HG02973 (cell line): Measurements from ENCODE around the gene FMR1.

Experiments
- ATAC-seq: cut with Tn5 transposase; IDR thresholded peaks from one replicate; pipeline ENCODE4 v1.9.1; 2021; ENCODE audit warnings: moderate library complexity; ENCODE audit not compliant: unreplicated experiment

Gene FMR1

DNA sequence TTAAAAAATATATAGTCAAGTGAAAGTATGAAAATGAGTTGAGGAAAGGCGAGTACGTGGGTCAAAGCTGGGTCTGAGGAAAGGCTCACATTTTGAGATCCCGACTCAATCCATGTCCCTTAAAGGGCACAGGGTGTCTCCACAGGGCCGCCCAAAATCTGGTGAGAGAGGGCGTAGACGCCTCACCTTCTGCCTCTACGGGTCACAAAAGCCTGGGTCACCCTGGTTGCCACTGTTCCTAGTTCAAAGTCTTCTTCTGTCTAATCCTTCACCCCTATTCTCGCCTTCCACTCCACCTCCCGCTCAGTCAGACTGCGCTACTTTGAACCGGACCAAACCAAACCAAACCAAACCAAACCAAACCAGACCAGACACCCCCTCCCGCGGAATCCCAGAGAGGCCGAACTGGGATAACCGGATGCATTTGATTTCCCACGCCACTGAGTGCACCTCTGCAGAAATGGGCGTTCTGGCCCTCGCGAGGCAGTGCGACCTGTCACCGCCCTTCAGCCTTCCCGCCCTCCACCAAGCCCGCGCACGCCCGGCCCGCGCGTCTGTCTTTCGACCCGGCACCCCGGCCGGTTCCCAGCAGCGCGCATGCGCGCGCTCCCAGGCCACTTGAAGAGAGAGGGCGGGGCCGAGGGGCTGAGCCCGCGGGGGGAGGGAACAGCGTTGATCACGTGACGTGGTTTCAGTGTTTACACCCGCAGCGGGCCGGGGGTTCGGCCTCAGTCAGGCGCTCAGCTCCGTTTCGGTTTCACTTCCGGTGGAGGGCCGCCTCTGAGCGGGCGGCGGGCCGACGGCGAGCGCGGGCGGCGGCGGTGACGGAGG lies at the start of gene FMR1:
Gene FMR1, plus strand, starts transcription at position 728 of the 831 bp plus-strand sequence. CDS start 261 bp downstream, outside the sequence.
- peak; percentile 89 for ATAC-seq

DNA sequence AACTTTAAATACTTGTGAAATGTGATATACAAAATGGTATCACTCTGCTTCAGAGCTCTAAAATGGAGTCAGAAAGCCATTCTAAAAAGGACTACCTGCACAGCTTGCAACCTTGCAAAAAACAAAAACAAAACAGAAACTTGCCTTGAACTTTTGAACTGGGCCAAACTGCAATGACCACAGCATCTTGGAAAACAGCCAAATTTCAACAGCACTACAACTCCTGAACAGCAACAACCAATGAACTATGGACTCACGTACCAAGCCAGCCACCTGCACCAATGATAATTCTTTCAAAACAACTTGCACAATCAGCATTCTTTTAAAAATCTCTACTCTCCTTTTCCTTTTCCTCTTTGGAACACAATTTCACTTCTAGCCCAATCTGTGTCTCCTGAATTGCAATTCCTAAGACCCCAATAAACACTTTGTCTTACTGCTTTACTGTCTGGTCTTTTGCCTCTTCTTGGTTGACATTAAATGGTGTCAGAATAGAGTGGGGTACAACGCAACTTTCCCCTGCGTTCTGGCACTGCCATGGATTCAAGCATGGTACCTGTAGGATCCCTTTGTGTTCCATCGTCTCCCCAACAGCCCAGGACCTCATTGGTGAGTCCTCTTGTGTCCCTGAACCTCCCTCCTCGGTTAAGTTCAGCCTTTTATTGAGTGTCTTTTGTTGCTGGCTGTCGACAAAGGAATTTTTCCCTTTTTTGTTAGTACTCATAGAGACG lies 35.7 kb upstream of the FMR1 start:
- ATAC-seq, result peak; percentile 98

DNA sequence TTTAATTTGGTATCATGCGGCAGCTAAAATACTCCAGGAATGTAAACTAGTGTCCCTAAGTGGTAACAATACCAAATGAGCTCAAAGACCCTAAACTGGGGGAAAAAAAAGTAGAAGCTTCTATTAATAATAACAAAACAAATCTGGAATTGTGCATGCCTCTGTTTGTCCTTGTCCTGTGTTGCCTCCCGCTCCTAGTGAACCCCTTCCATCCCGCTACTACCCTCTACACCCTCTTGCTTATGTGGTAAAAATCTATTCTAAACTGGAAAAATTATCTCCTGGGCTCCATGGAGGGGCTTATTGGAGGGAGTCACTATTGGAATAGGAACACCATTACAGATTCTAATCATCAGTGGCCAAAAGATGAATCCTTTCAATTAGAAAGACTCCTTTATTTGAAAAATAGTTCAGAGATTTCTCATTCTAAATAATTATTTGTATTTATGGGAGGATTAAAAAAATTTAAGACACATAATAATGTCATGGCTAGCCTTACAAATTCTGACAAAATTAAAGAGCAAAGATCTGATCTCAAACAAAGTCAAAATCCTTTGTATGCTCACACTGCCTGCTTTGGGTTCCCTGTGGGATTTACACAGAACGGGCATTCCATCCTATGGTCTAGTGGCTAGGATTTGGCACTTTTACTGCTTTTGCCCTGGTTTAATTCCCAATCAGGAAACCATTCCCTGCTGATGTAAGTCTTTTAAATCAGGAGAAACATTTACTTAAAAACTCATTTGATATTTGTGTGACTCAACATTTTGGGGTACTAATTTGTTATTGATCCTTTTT lies 34.7 kb upstream of the FMR1 start:
- ATAC-seq, result no peak

DNA sequence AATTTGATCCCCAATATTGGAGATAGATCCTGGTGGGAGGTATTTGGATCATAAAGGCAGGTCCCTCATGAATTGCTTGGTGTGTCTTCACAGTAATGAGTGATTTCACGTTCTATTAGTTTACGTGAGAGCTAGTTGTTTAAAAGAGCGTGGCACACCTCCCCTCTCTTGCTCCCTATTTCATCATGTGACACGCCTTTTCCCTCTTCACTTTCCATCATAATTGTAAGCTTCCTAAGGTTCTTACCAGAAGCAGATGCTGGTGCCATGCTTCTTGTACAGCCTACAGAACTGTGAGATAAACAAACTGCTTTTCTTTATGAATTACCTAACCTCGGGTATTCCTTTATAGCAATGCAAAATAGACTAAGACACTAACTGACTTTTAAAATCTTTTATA lies 34.0 kb upstream of the FMR1 start:
- ATAC-seq, result no peak

DNA sequence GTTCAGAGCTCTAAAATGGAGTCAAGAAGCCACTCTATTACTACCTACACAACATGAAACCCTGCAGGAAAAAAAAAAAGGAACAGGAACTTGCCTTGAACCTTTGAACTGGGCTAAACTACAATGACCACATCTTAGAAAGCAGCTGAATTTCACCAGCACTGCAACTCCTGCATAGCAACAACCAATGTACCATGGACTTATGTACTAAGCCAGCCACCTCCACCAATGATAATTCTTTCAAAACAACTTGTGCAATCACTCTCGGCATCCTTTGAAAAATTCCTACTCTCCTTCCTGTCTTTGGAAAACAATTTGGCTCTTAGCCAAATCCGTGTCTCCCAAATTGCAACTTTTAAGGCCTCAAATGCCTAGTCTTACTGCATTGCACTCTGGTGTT lies 26.8 kb upstream of the FMR1 start:
- ATAC-seq, result no peak

DNA sequence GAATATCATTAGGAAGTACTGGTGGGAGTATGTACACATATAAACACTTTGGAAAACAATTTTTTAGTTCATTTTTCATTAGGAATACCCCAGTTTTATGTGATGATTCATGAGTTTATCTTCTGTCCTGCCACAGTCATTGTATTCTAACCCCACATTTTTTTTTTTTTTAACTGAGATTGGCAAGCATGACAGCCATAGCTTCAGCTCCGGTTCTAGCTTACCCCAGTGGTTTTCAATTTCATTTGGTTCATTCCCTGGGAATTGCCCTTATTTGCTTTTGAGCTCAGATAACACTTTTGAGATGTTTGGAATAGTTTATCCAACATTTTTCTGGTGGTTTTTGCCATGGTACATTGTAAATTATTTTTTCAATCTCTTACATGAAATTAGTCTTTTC lies 21.0 kb upstream of the FMR1 start:
- no peak for ATAC-seq

DNA sequence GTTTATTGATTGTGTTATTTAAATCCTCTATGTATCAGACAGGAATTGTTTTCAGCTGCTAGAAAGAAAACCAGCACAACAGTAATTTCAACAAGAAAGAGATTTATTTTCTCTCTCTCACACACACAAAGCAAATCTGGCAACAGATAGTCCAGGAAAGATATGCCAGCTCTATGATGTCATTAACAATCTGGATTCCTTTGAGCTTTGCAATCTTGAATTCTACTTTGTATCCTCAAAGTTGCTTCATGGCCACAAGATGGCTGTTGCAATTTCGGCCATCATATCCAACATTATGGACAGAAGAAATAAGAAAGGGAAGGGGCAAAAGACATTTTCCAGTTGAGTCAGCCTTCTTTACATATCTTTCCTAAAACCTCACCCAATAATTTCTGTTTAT lies 19.8 kb upstream of the FMR1 start:
- ATAC-seq, result no peak

DNA sequence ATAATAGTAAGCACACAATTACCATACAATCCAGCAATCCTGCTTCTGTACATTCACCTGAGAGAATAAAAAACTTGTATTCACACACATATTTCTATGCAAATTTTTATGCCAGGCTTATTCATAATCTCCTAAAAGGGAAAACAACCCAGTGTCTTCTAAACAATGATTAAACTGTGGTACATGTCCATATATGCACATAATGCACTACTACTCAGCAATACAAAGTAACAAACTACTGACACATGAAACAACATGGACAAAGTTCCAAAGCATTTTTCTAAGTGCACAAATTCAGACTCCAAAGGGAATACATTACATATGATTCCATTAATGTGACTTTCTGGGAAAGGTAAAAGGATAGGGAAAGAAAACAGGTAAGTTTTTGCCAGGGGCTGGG lies 18.0 kb upstream of the FMR1 start:
- no peak for ATAC-seq

DNA sequence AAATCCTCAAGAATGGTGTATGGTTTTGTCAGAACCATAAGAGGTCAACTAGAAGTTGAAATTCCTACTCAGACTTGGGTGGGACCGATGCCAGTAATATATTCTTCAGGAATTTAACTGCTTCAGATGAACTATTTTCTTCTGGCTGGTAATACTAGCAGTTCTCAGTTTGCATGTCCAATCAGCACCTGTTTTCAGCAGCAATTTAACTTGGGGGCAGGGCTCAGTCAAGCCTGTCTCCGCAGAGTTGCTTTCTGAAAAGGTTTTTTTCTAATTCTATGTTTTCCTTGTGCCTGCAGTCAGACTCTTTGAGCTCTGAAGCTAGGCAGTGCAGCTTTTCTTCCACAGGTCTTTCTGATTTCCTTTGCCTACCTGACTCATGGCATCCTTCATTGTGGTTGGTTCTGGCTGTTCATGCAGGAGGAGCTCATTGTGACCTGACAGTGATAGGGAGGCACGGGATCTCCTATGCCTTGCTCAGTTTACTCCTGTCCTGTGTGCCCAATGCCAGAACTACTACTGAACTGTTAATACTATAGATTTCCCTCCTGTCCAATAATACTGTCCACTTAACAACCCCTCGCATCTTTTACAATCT lies 17.3 kb upstream of the FMR1 start:
- no peak for ATAC-seq

DNA sequence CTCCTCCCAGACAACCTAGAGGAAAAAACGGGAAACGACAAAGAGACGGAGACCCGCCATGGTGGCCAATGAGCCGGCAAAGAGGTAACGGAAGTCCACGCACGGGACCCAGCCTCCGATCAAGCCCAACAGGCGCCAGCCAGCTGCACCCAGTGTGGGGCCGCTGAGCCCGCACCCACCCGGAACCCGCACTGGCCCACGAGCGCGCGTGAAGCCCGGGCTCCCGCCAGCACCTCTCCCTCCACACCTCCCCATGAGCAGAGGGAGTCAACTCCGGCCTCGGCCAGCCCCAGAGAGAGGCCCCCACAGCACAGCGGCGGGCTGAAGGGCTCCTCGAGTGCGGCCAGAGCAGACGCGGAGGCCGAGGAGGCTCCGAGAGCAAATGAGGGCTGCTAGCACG lies 14.6 kb upstream of the FMR1 start:
- ATAC-seq, result no peak

DNA sequence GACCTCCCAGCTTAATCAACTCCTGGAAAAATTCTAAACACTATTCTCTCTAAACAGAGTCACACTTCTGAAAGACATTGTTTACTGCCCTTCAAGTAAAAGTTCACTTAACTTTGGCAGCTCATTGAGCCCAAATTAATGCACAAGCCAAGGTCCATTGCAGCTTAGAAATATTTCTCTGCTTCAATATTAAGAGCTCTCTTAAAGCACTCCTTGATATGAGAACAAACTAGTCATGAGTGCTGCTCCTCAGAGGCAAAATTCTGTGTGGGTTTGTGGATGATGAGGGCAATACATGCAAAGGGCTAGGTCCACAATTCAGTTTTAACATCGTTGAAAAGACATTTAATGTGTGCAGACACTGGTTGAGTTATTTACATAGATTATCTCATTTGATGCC lies 12.8 kb upstream of the FMR1 start:
- ATAC-seq, result no peak

DNA sequence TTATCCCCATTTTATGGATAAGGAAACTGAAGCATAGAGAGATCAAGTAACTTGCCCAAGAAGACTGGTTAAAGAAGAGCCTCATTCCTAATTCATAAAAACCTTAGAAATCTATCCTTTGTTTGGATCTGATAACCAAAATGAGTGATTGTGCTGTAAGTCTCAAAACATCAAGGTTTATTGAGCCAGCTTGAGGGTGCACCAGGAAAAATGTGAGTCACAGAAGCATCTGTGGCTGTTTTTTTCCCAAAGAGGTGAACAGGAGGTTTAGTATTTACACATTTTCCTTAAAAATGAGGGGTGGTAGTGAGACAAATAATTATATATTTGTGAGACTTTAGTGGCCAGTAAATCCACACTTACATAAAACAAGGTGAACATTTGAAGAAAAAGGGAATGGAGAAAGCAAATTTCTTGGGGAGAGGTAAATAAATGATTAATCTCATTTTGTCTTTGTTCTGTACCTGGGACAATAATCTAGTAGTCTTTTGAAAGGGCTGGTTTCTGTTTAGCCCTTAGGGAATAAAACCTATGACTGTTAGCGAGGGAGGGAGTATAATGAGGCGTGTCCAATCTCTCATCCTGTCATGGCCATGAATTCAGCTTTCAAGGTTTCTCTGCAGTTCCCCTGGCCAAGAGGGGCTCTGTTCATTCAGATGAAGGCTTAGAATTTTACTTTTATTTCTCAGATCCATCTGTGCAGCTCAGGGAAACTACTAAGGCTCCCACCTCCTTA lies 12.2 kb upstream of the FMR1 start:
- peak; percentile 95 for ATAC-seq

DNA sequence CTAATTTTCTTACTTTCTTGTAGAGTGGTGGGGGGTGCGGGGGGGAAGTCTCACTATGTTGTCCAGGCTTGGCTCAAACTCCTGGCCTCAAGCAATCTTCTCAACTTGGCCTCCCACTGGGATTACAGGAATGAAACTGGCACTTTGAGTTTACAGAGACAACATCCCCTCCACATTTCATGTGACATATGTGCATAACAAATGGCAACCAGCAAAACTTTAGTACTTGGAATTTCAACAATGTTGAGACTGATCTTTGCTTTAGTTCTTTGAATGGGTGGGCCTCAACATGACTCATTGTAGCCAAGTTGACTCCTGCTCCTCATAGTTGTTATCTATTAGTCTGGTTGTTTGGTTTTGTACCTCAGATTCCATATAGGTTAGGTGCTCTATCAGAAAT lies 11.4 kb upstream of the FMR1 start:
- no peak for ATAC-seq

DNA sequence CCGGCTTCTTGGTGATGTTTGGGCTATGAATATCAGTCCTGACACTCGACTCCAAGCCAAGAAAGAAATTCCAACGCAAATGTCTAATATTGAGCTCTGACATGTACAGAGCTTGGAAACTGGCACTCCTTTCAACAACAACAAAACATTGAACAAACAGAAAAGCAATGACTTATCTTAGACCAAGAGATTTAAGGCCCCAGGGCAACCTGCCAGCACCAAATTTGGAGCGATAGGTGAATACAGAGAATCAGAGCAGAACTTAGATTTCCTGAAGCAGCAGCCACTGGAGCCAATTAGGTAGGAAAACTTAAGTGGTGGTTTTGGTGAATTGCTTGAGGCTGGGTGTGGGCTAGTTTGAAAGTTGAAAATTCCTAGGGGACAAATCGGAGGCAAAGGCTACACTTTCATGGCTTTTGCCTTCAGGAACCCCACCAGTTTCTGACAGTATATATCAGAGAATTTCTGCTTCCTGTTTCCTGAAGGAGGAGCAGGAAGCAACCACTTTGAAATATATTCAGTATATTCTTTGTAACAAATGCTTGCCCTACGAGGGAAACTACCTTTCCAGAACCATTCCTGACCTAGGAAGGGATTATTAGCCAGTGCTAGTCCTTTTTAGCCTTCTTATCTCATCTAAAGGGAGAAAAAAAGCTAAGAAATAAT lies 10.1 kb upstream of the FMR1 start:
- ATAC-seq, result no peak

DNA sequence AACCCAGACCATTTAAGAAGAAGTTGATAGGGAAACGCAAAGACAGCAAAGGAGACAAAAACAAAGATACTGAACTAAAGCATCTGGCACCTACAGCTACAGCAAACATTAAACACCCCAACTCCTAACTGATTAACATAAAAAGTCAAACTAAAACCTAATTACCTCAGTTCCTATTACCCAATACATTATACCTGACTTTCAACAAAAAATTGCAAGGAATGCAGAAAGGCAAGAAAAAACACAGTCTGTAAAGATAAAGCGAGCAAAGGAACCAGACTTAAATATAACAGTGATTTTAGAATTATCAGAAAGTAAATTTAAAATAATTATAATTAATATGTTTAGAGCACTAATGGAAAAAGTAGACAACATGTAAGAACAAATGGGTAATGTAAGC lies 9.4 kb upstream of the FMR1 start:
- ATAC-seq, result no peak

DNA sequence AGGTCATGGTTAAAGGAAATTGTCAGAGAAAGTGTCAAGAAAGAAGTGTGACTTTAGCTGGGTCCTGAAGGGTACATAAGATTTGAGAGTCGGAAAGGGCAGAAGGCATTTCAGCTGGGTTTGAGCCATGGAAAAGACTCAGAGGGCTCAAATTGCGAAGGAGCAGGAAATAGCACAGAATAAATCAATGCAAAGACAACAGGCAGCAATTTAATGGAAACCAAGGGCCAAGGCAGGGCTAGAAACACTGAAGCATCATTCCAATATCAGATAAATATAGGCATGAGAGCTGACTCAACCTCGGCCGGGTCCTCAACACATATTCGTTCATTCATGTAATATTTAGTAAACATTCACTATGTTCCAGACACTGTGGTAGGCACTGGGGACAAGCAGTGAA lies 3.6 kb upstream of the FMR1 start:
- no peak for ATAC-seq

DNA sequence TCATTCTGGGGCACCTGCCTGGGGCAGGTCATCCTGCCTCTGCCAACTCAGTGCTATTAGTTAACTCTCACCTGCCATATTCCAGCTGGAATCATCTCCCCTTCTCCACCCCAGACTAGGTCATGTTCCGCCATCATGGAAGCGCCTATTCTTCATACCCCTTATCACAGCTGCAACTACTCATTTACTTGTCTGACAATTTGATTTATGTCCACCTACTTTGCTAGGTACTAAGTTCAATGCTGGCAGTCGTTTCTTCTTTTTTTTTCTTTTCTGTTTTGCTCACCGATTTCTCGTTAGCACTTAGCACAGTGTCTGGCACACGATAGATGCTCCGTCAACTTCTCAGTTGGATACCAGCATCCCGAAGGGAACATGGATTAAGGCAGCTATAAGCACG lies 1.1 kb upstream of the FMR1 start:
- ATAC-seq, result no peak

DNA sequence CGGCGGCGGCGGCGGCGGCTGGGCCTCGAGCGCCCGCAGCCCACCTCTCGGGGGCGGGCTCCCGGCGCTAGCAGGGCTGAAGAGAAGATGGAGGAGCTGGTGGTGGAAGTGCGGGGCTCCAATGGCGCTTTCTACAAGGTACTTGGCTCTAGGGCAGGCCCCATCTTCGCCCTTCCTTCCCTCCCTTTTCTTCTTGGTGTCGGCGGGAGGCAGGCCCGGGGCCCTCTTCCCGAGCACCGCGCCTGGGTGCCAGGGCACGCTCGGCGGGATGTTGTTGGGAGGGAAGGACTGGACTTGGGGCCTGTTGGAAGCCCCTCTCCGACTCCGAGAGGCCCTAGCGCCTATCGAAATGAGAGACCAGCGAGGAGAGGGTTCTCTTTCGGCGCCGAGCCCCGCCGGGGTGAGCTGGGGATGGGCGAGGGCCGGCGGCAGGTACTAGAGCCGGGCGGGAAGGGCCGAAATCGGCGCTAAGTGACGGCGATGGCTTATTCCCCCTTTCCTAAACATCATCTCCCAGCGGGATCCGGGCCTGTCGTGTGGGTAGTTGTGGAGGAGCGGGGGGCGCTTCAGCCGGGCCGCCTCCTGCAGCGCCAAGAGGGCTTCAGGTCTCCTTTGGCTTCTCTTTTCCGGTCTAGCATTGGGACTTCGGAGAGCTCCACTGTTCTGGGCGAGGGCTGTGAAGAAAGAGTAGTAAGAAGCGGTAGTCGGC lies 528 bp downstream of the FMR1 start:
- ATAC-seq, result peak; percentile 35

DNA sequence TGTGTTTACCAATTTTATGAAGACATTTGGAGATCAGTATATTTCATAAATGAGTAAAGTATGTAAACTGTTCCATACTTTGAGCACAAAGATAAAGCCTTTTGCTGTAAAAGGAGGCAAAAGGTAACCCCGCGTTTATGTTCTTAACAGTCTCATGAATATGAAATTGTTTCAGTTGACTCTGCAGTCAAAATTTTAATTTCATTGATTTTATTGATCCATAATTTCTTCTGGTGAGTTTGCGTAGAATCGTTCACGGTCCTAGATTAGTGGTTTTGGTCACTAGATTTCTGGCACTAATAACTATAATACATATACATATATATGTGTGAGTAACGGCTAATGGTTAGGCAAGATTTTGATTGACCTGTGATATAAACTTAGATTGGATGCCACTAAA lies 1.9 kb downstream of the FMR1 start:
- no peak for ATAC-seq
